K562 (cell line): ENCODE measurements around the gene MYO18A. TPM values are rescaled to one million over a fixed set of nuclear protein-coding genes. Genes with fewer than 3 reads are reported as not detected.

Experiments used
- ATAC-seq: fragments of 200-7000 bp; cut with Tn5 transposase; 3 replicates; pipeline ENCODE4 v1.9.1; 2020; ENCODE audit warnings: moderate library complexity
- BruUV-seq: library from RNA; stranded (reverse); fragments of 400-500 nt; replicated peaks from 2 replicates; lab custom pipeline; 2021; lab: Mats Ljungman, UMichigan
- CTCF ChIA-PET: fragments of 300-600 bp; formaldehyde crosslinking; extraction: SDS; loops from one replicate; lab custom pipeline; 2021; ENCODE audit warnings: low intra/inter-chr PET ratio; lab: Yijun Ruan, JAX
- POLR2A ChIA-PET: fragments of 300-600, 350-650 bp; sonication (Branson Sonifier 250); formaldehyde crosslinking; extraction: SDS; loops from one replicate; lab custom pipeline; 2021; ENCODE audit warnings: antibody characterized with exemption, inconsistent platforms; lab: Yijun Ruan, JAX
- DNase-seq, 4 experiments: peaks; one replicate each; pipeline versions ENCODE4 v3.0.0 to v3.0.0-alpha.2; 2011 to 2018; ENCODE audit warnings: low spot score in 3 of 4, mixed read lengths in 3 of 4; ENCODE audit errors: extremely low read depth in 1 of 4
- FAIRE-seq: peaks from 2 replicates; lab custom pipeline; 2011; peaks lifted over from hg19 to GRCh38; lab: Jason Lieb, UNC
- H2AFZ ChIP-seq: 2 replicates; pipeline ENCODE4 v1.6.0; 2011; ENCODE audit warnings: low read depth, low read length, control low read depth, inconsistent platforms
- H3K27ac ChIP-seq: fragments of 200-600 bp; 3 replicates; pipeline ENCODE4 v1.8.0; 2011; ENCODE audit warnings: low read depth, mild to moderate bottlenecking, control low read depth, inconsistent platforms, low read length, moderate library complexity, mixed read lengths; ENCODE audit errors: extremely low read depth
- H3K27me3 ChIP-seq, 2 experiments: fragments of 300-600 bp in 1 of 2; 2 replicates in 1 of 2; 3 replicates in 1 of 2; pipeline versions ENCODE4 v1.6.0 to v1.8.0; 2011; ENCODE audit warnings: inconsistent platforms in 2 of 2, low read length in 2 of 2, mild to moderate bottlenecking in 1 of 2, mixed read lengths in 1 of 2, moderate library complexity in 1 of 2; ENCODE audit not compliant: control insufficient read depth in 2 of 2, insufficient read depth in 2 of 2
- H3K36me3 ChIP-seq: fragments of 300-600 bp; 3 replicates; pipeline ENCODE4 v1.8.0; 2011; ENCODE audit warnings: mild to moderate bottlenecking, low read length, inconsistent platforms; ENCODE audit not compliant: control insufficient read depth, insufficient read depth
- H3K4me1 ChIP-seq, 2 experiments: fragments of 200-600 bp in 1 of 2; replicated peaks in 1 of 2; 2 replicates in 1 of 2; 3 replicates in 1 of 2; pipeline versions ENCODE4 v1.5.1 to v1.8.0; 2011; ENCODE audit warnings: inconsistent platforms in 2 of 2, low read length in 2 of 2, mild to moderate bottlenecking in 1 of 2, mixed read lengths in 1 of 2, moderate library complexity in 1 of 2; ENCODE audit not compliant: control insufficient read depth in 2 of 2, insufficient read depth in 2 of 2
- H3K4me2 ChIP-seq: 2 replicates; pipeline ENCODE4 v1.6.1; 2011; ENCODE audit warnings: low read length, control low read depth, inconsistent platforms, mixed read lengths; ENCODE audit not compliant: insufficient read depth
- H3K4me3 ChIP-seq: fragments of 200-600 bp; sonication (generic), shearing (Covaris generic); 2 replicates; pipeline ENCODE4 v1.5.1; 2016; ENCODE audit warnings: control low read depth, inconsistent platforms
- H3K79me2 ChIP-seq: fragments of 200-600 bp; 3 replicates; pipeline ENCODE4 v1.8.0; 2011; ENCODE audit warnings: low read length, inconsistent platforms; ENCODE audit not compliant: control insufficient read depth, insufficient read depth
- H3K9ac ChIP-seq, 2 experiments: 2 replicates each; pipeline versions ENCODE4 v1.6.0 to v1.6.1; 2011; ENCODE audit warnings: low read depth in 2 of 2, low read length in 2 of 2, control low read depth in 1 of 2, inconsistent platforms in 1 of 2, mild to moderate bottlenecking in 1 of 2, mixed read lengths in 1 of 2; ENCODE audit not compliant: insufficient read depth in 1 of 2
- H3K9me1 ChIP-seq: one replicate; pipeline ENCODE4 v1.6.0; 2011; ENCODE audit warnings: inconsistent platforms, mild to moderate bottlenecking, low read length, moderate library complexity; ENCODE audit not compliant: control insufficient read depth, insufficient read depth
- H3K9me3 ChIP-seq: replicated peaks from 2 replicates; pipeline ENCODE4 v1.5.1; 2011; ENCODE audit warnings: low read depth, low read length, inconsistent platforms; ENCODE audit not compliant: control insufficient read depth, insufficient read depth
- H4K20me1 ChIP-seq: replicated peaks from 2 replicates; pipeline ENCODE4 v1.6.1; 2011; ENCODE audit warnings: low read length, inconsistent platforms, mixed read lengths; ENCODE audit not compliant: control insufficient read depth, insufficient read depth
- BDP1 ChIP-seq: IDR thresholded peaks from 3 replicates; pipeline ENCODE4 v1.6.1; 2011; ENCODE audit not compliant: insufficient read length, insufficient read depth
- ID3 ChIP-seq, 2 experiments: fragments of 250-450 bp in 1 of 2; fragments of 450-650 bp in 1 of 2; sonication (Bioruptor Pico) in 1 of 2; IDR thresholded peaks; 2 replicates each; pipeline versions ENCODE4 v1.6.1 to v1.8.0; 2016 to 2021; ENCODE audit warnings: mild to moderate bottlenecking in 2 of 2, moderate library complexity in 2 of 2, missing compliant biosample characterization in 1 of 2, missing genetic modification characterization in 1 of 2
- NFE2 ChIP-seq: IDR thresholded peaks from 2 replicates; pipeline ENCODE4 v1.6.1; 2014; ENCODE audit warnings: antibody characterized with exemption, low read depth
- POLR2G ChIP-seq: fragments of 200-400 bp; formaldehyde crosslinking; IDR thresholded peaks from 2 replicates; pipeline ENCODE4 v1.6.1; 2017; ENCODE audit warnings: low read depth, mild to moderate bottlenecking, antibody characterized with exemption, low read length, moderate library complexity
- PTTG1 ChIP-seq: fragments of 450-650 bp; IDR thresholded peaks from 2 replicates; pipeline ENCODE4 v1.6.1; 2016; ENCODE audit warnings: low read depth, mild to moderate bottlenecking, missing genetic modification characterization, missing compliant biosample characterization
- ZNF124 ChIP-seq: sonication (generic); formaldehyde crosslinking; IDR thresholded peaks from 2 replicates; pipeline ENCODE4 v1.8.1; 2022; ENCODE audit warnings: missing genetic modification reagents
- ZNF408 ChIP-seq: fragments of 250-450 bp; sonication (Bioruptor Pico); IDR thresholded peaks from 2 replicates; pipeline ENCODE4 v1.4.0; 2020; ENCODE audit warnings: low read depth, mild to moderate bottlenecking, moderate library complexity
- WGBS: fragments of 100-300 bp; shearing (Covaris generic); methylation state at CpG from one replicate; pipeline ENCODE4 v1.1.6; 2016; ENCODE audit warnings: low coverage, mixed read lengths; ENCODE audit not compliant: insufficient coverage; ENCODE audit errors: missing lambda C conversion rate; 5-methylcytosine and 5-hydroxymethylcytosine counted together
- in situ Hi-C: fragments of 300-500 bp; cut with MboI; formaldehyde crosslinking; loops from 4 replicates; pipeline ENCODE4 v1.15.0; 2018; ENCODE audit warnings: inconsistent platforms, mixed read lengths
- intact Hi-C: fragments of 100-400 bp; cut with micrococcal nuclease; formaldehyde crosslinking; loops from 2 replicates; pipeline ENCODE4 v1.14.2; 2022
- polyA plus RNA-seq, 8 experiments: library from polyadenylated mRNA; depleted of rRNA in 4 of 8; stranded (reverse) in 5 of 8; unstranded in 3 of 8; fragments of >200 nt; fragmentation: Nextera tagmentation in 2 of 8; fragmentation: Illumina TruSeq in 1 of 8; extraction: Ambion mirVana in 2 of 8; extraction: Trizol in 1 of 8; gene quantifications; 2 replicates each; pipeline versions ENCODE4 v1.2.1 to v1.2.3, GENCODE V29; 2011 to 2014; ENCODE audit warnings: inconsistent platforms in 1 of 8, missing spikeins in 1 of 8
- total RNA-seq, 7 experiments: library from RNA; depleted of rRNA in 6 of 7; stranded (reverse); fragments of >200 nt in 6 of 7; fragmentation: Illumina TruSeq in 2 of 7; extraction: Trizol in 2 of 7; gene quantifications; 2 replicates each; pipeline versions ENCODE4 v1.2.1 to v1.2.3, GENCODE V29; 2011 to 2021; ENCODE audit warnings: low replicate concordance in 1 of 7

MYO18A gene
- total and polyA plus RNA-seq, 9 of the 15 experiments (the other 6 are each of a cell fraction or from before 2014, with no cell fraction given), result 2.5 to 65.4 (median 17.1) TPM

GRCh38 chr17:29096094-29096493 is 84.1 kb downstream of the MYO18A start:
- no peak overlapping the region for H3K27ac ChIP-seq
- no peak overlapping the region for H3K9ac ChIP-seq
- BruUV-seq, result no TSS peak
- H3K9me1 ChIP-seq, result no peaks in the 10 kb centered on the region
- no peaks in the 10 kb centered on the region for H3K27me3 ChIP-seq
- no peak for TF ChIP-seq NFE2
- no peak for TF ChIP-seq ZNF124 (CRISPR knock-in tag)
- no peak for TF ChIP-seq ZNF408 (CRISPR knock-in tag)
- TF ChIP-seq PTTG1 (tag), result no peak
- ChIA-PET CTCF (no interaction called here), POLR2A (interaction anchor here (0.7 to 1.3 kb wide), 3 partner anchors 19 to 56 kb away, joined by 3 to 5 read pairs (median 3); no protein-coding TSS in a partner anchor)
- in situ Hi-C loops, result no loop called here
- H3K79me2 ChIP-seq, result no peaks in the 10 kb centered on the region
- no peaks in the 10 kb centered on the region for H4K20me1 ChIP-seq
- DNase-seq (no peak), ATAC-seq (no peak), FAIRE-seq (no peak)
- intact Hi-C loops, result no loop called here
- H3K4me2 ChIP-seq, result no peak overlapping the region
- H3K9me3 ChIP-seq, result no peaks in the 10 kb centered on the region
- 85% methylated on average over 6 of the region's 6 CpGs for WGBS
- no peak overlapping the region for H3K4me3 ChIP-seq
- H2AFZ ChIP-seq, result no peak overlapping the region
- H3K4me1 ChIP-seq, result peaks cover 0 to 10% of the 10 kb centered on the region in 2 experiments; a peak in 2 of 5 replicates
- peaks cover 81% of the 10 kb centered on the region for H3K36me3 ChIP-seq

DNA sequence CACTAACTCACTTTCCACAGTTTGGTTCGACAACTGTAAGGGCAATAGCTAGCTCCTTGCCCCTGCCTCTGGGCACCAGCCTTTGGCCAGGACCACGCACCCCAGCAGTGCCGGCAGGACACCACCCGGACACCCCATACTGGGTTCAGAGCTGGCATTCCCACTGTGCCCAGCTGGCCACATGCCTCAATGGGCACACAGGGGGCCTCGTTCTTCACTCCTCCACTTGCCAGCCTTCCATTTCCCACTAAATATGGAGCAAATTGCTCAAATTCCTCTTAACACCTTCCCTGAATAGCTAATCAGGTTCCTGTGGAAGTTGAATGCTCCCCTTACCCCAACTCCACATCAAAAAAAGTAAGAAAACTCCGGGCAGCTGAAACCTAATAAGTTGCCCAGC is 84.8 kb downstream of the MYO18A start:
- ATAC-seq (no peak), DNase-seq (no peak), FAIRE-seq (no peak)
- no TSS peak for BruUV-seq
- Histone ChIP-seq H3K9me3 (no peaks in the 10 kb centered on the region), H3K9ac (peak overlapping the region in 1 of 2 experiments; percentile 45; a peak in 1 of 4 replicates), H3K27me3 (no peaks in the 10 kb centered on the region), H3K27ac (no peak overlapping the region), H2AFZ (no peak overlapping the region), H4K20me1 (no peaks in the 10 kb centered on the region), H3K4me3 (no peak overlapping the region), H3K36me3 (peaks cover 87% of the 10 kb centered on the region), H3K79me2 (no peaks in the 10 kb centered on the region), H3K4me2 (no peak overlapping the region), H3K4me1 (peaks cover 0 to 10% of the 10 kb centered on the region in 2 experiments; a peak in 2 of 5 replicates), H3K9me1 (no peaks in the 10 kb centered on the region)
- TF ChIP-seq BDP1 (no peak), POLR2G (peak; percentile 8; the same call in 1 of the 2 replicates), ID3 (CRISPR knock-in tag; IDR thresholded peaks at IDR 0.05) (no peak), ID3 (tag; IDR thresholded peaks at IDR 0.05) (no peak)
- 85% methylated on average over 6 of the region's 6 CpGs for WGBS
- ChIA-PET CTCF (no interaction called here), POLR2A (interaction anchor here (1.0 to 1.3 kb wide), 2 partner anchors 18 to 55 kb away, joined by 3 to 5 read pairs; no protein-coding TSS in a partner anchor)
- in situ Hi-C loops (no loop called here), intact Hi-C loops (no loop called here)
